Glutamatergic neuron (in vitro differentiated cells): ENCODE results near the gene NAGLU. TPM values are rescaled to one million over a fixed set of nuclear protein-coding genes. Genes with fewer than 3 reads are reported as not detected.

Experiments
- DNase-seq: peaks from one replicate; pipeline ENCODE4 v3.0.0; 2022
- H3K27ac Mint-ChIP-seq: one replicate; pipeline ENCODE4 v1.8.0; 2020; ENCODE audit warnings: mild to moderate bottlenecking, mixed read lengths, inconsistent platforms; ENCODE audit not compliant: unreplicated experiment
- H3K27me3 Mint-ChIP-seq: one replicate; pipeline ENCODE4 v1.8.0; 2020; ENCODE audit warnings: mild to moderate bottlenecking, moderate library complexity, mixed read lengths, inconsistent platforms; ENCODE audit not compliant: unreplicated experiment
- H3K36me3 Mint-ChIP-seq: one replicate; pipeline ENCODE4 v1.8.0; 2020; ENCODE audit warnings: mild to moderate bottlenecking, mixed read lengths, inconsistent platforms; ENCODE audit not compliant: unreplicated experiment
- H3K4me1 Mint-ChIP-seq: one replicate; pipeline ENCODE4 v1.8.0; 2020; ENCODE audit warnings: mild to moderate bottlenecking, low read depth, mixed read lengths, inconsistent platforms; ENCODE audit not compliant: unreplicated experiment
- H3K4me3 Mint-ChIP-seq: one replicate; pipeline ENCODE4 v1.8.0; 2020; ENCODE audit warnings: mild to moderate bottlenecking, mixed read lengths, inconsistent platforms; ENCODE audit not compliant: unreplicated experiment
- H3K9me3 Mint-ChIP-seq: one replicate; pipeline ENCODE4 v1.8.0; 2020; ENCODE audit warnings: mild to moderate bottlenecking, moderate library complexity, mixed read lengths, inconsistent platforms; ENCODE audit not compliant: unreplicated experiment
- CTCF ChIP-seq: fragments of 200-600 bp; sonication (generic); IDR thresholded peaks from one replicate; pipeline ENCODE4 v1.5.0; 2021; ENCODE audit not compliant: partially characterized antibody, unreplicated experiment
- total RNA-seq: library from RNA; stranded (reverse); fragmentation: NEBNext Ultra II Directional; extraction: Animal tissue kit (Norgen Biotek cat#: 25700); gene quantifications from one replicate; pipeline ENCODE4 v1.2.1, GENCODE V29; 2021; ENCODE audit not compliant: unreplicated experiment

The NAGLU gene
- total RNA-seq, 1 donor from 2014 or later = 42.8 TPM

GRCh38 chr17:42519546-42520491 lies 16.2 kb upstream of the NAGLU start:
- Mint-ChIP-seq H3K4me1 (peaks cover 34% of the 10 kb centered on the region), H3K27ac (peak overlapping the region; percentile 66), H3K4me3 (peak overlapping the region; percentile 15), H3K36me3 (no peaks in the 10 kb centered on the region), H3K9me3 (peaks cover 4% of the 10 kb centered on the region), H3K27me3 (peaks cover 3% of the 10 kb centered on the region)
- DNase-seq = no peak
- no peak for TF ChIP-seq CTCF

GRCh38 chr17:42520540-42520951 lies 15.5 kb upstream of the NAGLU start:
- H3K9me3 Mint-ChIP-seq = peaks cover 4% of the 10 kb centered on the region
- H3K4me1 Mint-ChIP-seq = peaks cover 34% of the 10 kb centered on the region
- TF ChIP-seq CTCF = no peak
- no peak for DNase-seq
- H3K27me3 Mint-ChIP-seq = peaks cover 3% of the 10 kb centered on the region
- no peaks in the 10 kb centered on the region for H3K36me3 Mint-ChIP-seq
- peak overlapping the region; percentile 20 for H3K4me3 Mint-ChIP-seq
- peak overlapping the region; percentile 66 for H3K27ac Mint-ChIP-seq

GRCh38 chr17:42521036-42521435 lies 15.0 kb upstream of the NAGLU start:
- H3K36me3 Mint-ChIP-seq = no peaks in the 10 kb centered on the region
- TF ChIP-seq CTCF = no peak
- H3K4me3 Mint-ChIP-seq = peak overlapping the region; percentile 20
- H3K27ac Mint-ChIP-seq = no peak overlapping the region
- H3K9me3 Mint-ChIP-seq = peaks cover 4% of the 10 kb centered on the region
- H3K27me3 Mint-ChIP-seq = peaks cover 3% of the 10 kb centered on the region
- peaks cover 34% of the 10 kb centered on the region for H3K4me1 Mint-ChIP-seq
- DNase-seq = no peak

- no peak overlapping the region for H3K27ac Mint-ChIP-seq
- no peaks in the 10 kb centered on the region for H3K36me3 Mint-ChIP-seq
- no peak for TF ChIP-seq CTCF
- H3K4me1 Mint-ChIP-seq = peaks cover 34% of the 10 kb centered on the region
- H3K9me3 Mint-ChIP-seq = peaks cover 4% of the 10 kb centered on the region
- no peak overlapping the region for H3K4me3 Mint-ChIP-seq
- H3K27me3 Mint-ChIP-seq = peaks cover 3% of the 10 kb centered on the region
- no peak for DNase-seq
Measured at GRCh38 chr17:42521666-42522262, 14.3 kb upstream of the NAGLU start.
